H1 (cell line): ENCODE data around the gene IDUA. TPM values are rescaled to one million over a fixed set of nuclear protein-coding genes. Genes with fewer than 3 reads are reported as not detected.

Experiments used
- CTCF ChIA-PET: fragments of 300-600 bp; sonication (Branson Sonifier 250); formaldehyde crosslinking; loops from one replicate; lab custom pipeline; 2021; ENCODE audit not compliant: partially characterized antibody; lab: Charles Lee
- POLR2A ChIA-PET: fragments of 300-600 bp; sonication (Branson Sonifier 250); formaldehyde crosslinking; loops from one replicate; lab custom pipeline; 2021; ENCODE audit warnings: inconsistent platforms; ENCODE audit not compliant: partially characterized antibody; lab: Charles Lee
- DNase-seq, 2 experiments: peaks; one replicate each; pipeline versions ENCODE4 v3.0.0 to v3.0.0-alpha.2; 2010 to 2022; ENCODE audit warnings: low spot score in 2 of 2, low read depth in 1 of 2, mixed read lengths in 1 of 2
- FAIRE-seq: peaks from 2 replicates; lab custom pipeline; 2011; peaks lifted over from hg19 to GRCh38; lab: Jason Lieb, UNC
- H2AFZ ChIP-seq: 2 replicates; pipeline ENCODE4 v1.8.1; 2012; ENCODE audit warnings: low read length, inconsistent platforms
- H2AK5ac ChIP-seq: 2 replicates; pipeline ENCODE4 v1.6.1; 2013; ENCODE audit warnings: low read depth, low read length
- H2BK120ac ChIP-seq: replicated peaks from 2 replicates; pipeline ENCODE3; 2013; ENCODE audit warnings: low read depth, low read length, inconsistent platforms
- H2BK12ac ChIP-seq: 2 replicates; pipeline ENCODE4 v1.6.1; 2013; ENCODE audit warnings: low read depth, low read length
- H2BK15ac ChIP-seq: 2 replicates; pipeline ENCODE4 v1.6.1; 2013; ENCODE audit warnings: low read length
- H2BK20ac ChIP-seq: 2 replicates; pipeline ENCODE4 v1.6.1; 2013; ENCODE audit warnings: low read length
- H2BK5ac ChIP-seq: 2 replicates; pipeline ENCODE4 v1.6.1; 2013; ENCODE audit warnings: low read depth, low read length
- H3K14ac ChIP-seq: 2 replicates; pipeline ENCODE4 v1.6.1; 2013; ENCODE audit warnings: inconsistent platforms; ENCODE audit not compliant: insufficient read length
- H3K18ac ChIP-seq: 2 replicates; pipeline ENCODE4 v1.6.1; 2013; ENCODE audit warnings: low read length; ENCODE audit errors: extremely low read depth
- H3K23ac ChIP-seq: 2 replicates; pipeline ENCODE4 v1.6.1; 2013; ENCODE audit warnings: inconsistent platforms; ENCODE audit not compliant: insufficient read length
- H3K23me2 ChIP-seq: 2 replicates; pipeline ENCODE4 v1.6.1; 2013; ENCODE audit warnings: low read depth, low read length
- H3K27ac ChIP-seq: 2 replicates; pipeline ENCODE4 v1.6.1; 2011; ENCODE audit warnings: low read depth, low read length, inconsistent platforms
- H3K27me3 ChIP-seq, 4 experiments: replicated peaks in 1 of 4; 1 replicate in 1 of 4; 2 replicates in 3 of 4; pipeline versions ENCODE4 v1.6.1 to v1.8.1; 2011 to 2013; ENCODE audit warnings: low read length in 3 of 4, mild to moderate bottlenecking in 3 of 4, inconsistent platforms in 2 of 4, mixed read lengths in 2 of 4, moderate library complexity in 1 of 4; ENCODE audit not compliant: control insufficient read depth in 3 of 4, insufficient read depth in 3 of 4; ENCODE audit errors: extremely low read depth in 1 of 4
- H3K36me3 ChIP-seq, 4 experiments: 2 replicates each; pipeline versions ENCODE4 v1.6.1 to v1.8.1; 2011 to 2013; ENCODE audit warnings: mild to moderate bottlenecking in 4 of 4, low read length in 3 of 4, moderate library complexity in 2 of 4, control low read depth in 1 of 4, inconsistent platforms in 1 of 4; ENCODE audit not compliant: insufficient read depth in 4 of 4, control insufficient read depth in 2 of 4
- H3K4ac ChIP-seq: replicated peaks from 2 replicates; pipeline ENCODE3; 2013; ENCODE audit warnings: low read length, low read depth, mixed read lengths, inconsistent platforms; ENCODE audit not compliant: insufficient read length
- H3K4me1 ChIP-seq, 4 experiments: replicated peaks in 1 of 4; 1 replicate in 1 of 4; 2 replicates in 3 of 4; pipeline versions ENCODE4 v1.6.1 to v1.8.1; 2011 to 2013; ENCODE audit warnings: low read length in 3 of 4, inconsistent platforms in 2 of 4, mixed read lengths in 1 of 4; ENCODE audit not compliant: insufficient read depth in 4 of 4, control insufficient read depth in 3 of 4
- H3K4me2 ChIP-seq, 2 experiments: 2 replicates each; pipeline versions ENCODE4 v1.6.1 to v1.8.1; 2011 to 2013; ENCODE audit warnings: low read depth in 2 of 2, low read length in 2 of 2, control low read depth in 1 of 2, inconsistent platforms in 1 of 2, mild to moderate bottlenecking in 1 of 2; ENCODE audit not compliant: insufficient read depth in 1 of 2
- H3K4me3 ChIP-seq, 4 experiments: fragments of 200-600, 300-600 bp in 1 of 4; sonication (generic), shearing (Covaris generic), sonication (Bioruptor Twin) in 1 of 4; 2 replicates each; pipeline versions ENCODE4 v1.5.1 to v1.8.1; 2011 to 2016; ENCODE audit warnings: low read length in 4 of 4, low read depth in 3 of 4, control low read depth in 2 of 4, inconsistent platforms in 2 of 4, mild to moderate bottlenecking in 2 of 4, mixed read lengths in 1 of 4, moderate library complexity in 1 of 4; ENCODE audit not compliant: insufficient read depth in 2 of 4; ENCODE audit errors: extremely low read depth in 1 of 4
- H3K56ac ChIP-seq: replicated peaks from 2 replicates; pipeline ENCODE3; 2013; ENCODE audit warnings: low read depth, mild to moderate bottlenecking, mixed read lengths, low read length, inconsistent platforms; ENCODE audit not compliant: insufficient read length
- H3K79me1 ChIP-seq: 2 replicates; pipeline ENCODE4 v1.6.1; 2013; ENCODE audit warnings: low read depth, low read length, control low read depth
- H3K79me2 ChIP-seq, 2 experiments: 2 replicates each; pipeline versions ENCODE4 v1.6.1 to v1.8.1; 2012 to 2013; ENCODE audit warnings: low read length in 2 of 2, mild to moderate bottlenecking in 2 of 2, inconsistent platforms in 1 of 2; ENCODE audit not compliant: insufficient read depth in 2 of 2, control insufficient read depth in 1 of 2
- H3K9ac ChIP-seq, 4 experiments: replicated peaks in 1 of 4; 1 replicate in 1 of 4; 2 replicates in 3 of 4; pipeline versions ENCODE4 v1.6.1 to v1.8.1; 2011 to 2013; ENCODE audit warnings: low read depth in 3 of 4, low read length in 3 of 4, control low read depth in 2 of 4, mild to moderate bottlenecking in 2 of 4, moderate library complexity in 2 of 4, inconsistent platforms in 1 of 4; ENCODE audit errors: extremely low read depth in 1 of 4
- H3K9me3 ChIP-seq, 2 experiments: 2 replicates each; pipeline versions ENCODE4 v1.6.1 to v1.8.1; 2012 to 2013; ENCODE audit warnings: mild to moderate bottlenecking in 2 of 2, moderate library complexity in 2 of 2, control low read depth in 1 of 2, inconsistent platforms in 1 of 2, low read depth in 1 of 2, low read length in 1 of 2, mixed read lengths in 1 of 2; ENCODE audit not compliant: insufficient read depth in 2 of 2
- H4K20me1 ChIP-seq, 2 experiments: replicated peaks in 1 of 2; 2 replicates each; pipeline versions ENCODE3 to v1.8.1; 2011 to 2013; ENCODE audit warnings: inconsistent platforms in 2 of 2, low read length in 2 of 2, mild to moderate bottlenecking in 1 of 2; ENCODE audit not compliant: insufficient read depth in 2 of 2, control insufficient read depth in 1 of 2
- H4K5ac ChIP-seq: 2 replicates; pipeline ENCODE4 v1.6.1; 2013; ENCODE audit warnings: low read length, low read depth, mixed read lengths, inconsistent platforms; ENCODE audit not compliant: insufficient read length
- H4K8ac ChIP-seq: 2 replicates; pipeline ENCODE4 v1.8.0; 2013; ENCODE audit warnings: mild to moderate bottlenecking, moderate library complexity, low read length, inconsistent platforms; ENCODE audit not compliant: insufficient read depth; ENCODE audit errors: extremely low read depth
- H4K91ac ChIP-seq: replicated peaks from 2 replicates; pipeline ENCODE3; 2013; ENCODE audit warnings: low read length, mixed read lengths, inconsistent platforms; ENCODE audit not compliant: insufficient read length
- CBX8 ChIP-seq: fragments of 300-800, 300-1000 bp; sonication (generic); IDR thresholded peaks from 2 replicates; pipeline ENCODE4 v1.7.1; 2016; ENCODE audit warnings: low read depth, low read length, borderline replicate concordance
- CREB1 ChIP-seq: IDR thresholded peaks from 2 replicates; pipeline ENCODE4 v1.6.1; 2012; ENCODE audit warnings: inconsistent platforms
- EZH2 ChIP-seq: fragments of 200-600 bp; sonication (generic); IDR thresholded peaks from 2 replicates; pipeline ENCODE4 v1.7.1; 2012; ENCODE audit warnings: low read depth, mild to moderate bottlenecking, moderate library complexity, low read length, inconsistent platforms; ENCODE audit not compliant: severe bottlenecking
- GABPA ChIP-seq: IDR thresholded peaks from 2 replicates; pipeline ENCODE4 v1.6.1; 2011; ENCODE audit warnings: mild to moderate bottlenecking, low read length, moderate library complexity, borderline replicate concordance; ENCODE audit not compliant: insufficient read depth
- RAD21 ChIP-seq, 2 experiments: IDR thresholded peaks in 1 of 2; conservative IDR thresholded peaks in 1 of 2; 2 replicates each; pipeline ENCODE4 v1.6.1; 2011; ENCODE audit warnings: low read depth in 2 of 2, low read length in 2 of 2, improper control_type of control experiment in 1 of 2, inconsistent platforms in 1 of 2, mild to moderate bottlenecking in 1 of 2, moderate library complexity in 1 of 2
- RFX5 ChIP-seq: IDR thresholded peaks from 2 replicates; pipeline ENCODE4 v1.6.1; 2011; ENCODE audit warnings: low read depth, low read length, improper control_type of control experiment, borderline replicate concordance
- TBP ChIP-seq: IDR thresholded peaks from 2 replicates; pipeline ENCODE4 v1.6.1; 2011; ENCODE audit warnings: low read depth, low read length, improper control_type of control experiment
- WGBS, 2 experiments: shearing (Covaris generic) in 1 of 2; methylation state at CpG; one replicate each; pipeline versions ENCODE4 v1.1.6 to v1.1.7; 2013 to 2015; ENCODE audit warnings: low lambda C conversion rate in 2 of 2, mixed read lengths in 2 of 2, inconsistent platforms in 1 of 2, low coverage in 1 of 2, missing lambda C conversion rate in 1 of 2; ENCODE audit not compliant: insufficient replicate concordance in 2 of 2, insufficient coverage in 1 of 2, insufficient read length in 1 of 2; ENCODE audit errors: extremely low coverage in 1 of 2, missing lambda C conversion rate in 1 of 2; 5-methylcytosine and 5-hydroxymethylcytosine counted together
- polyA plus RNA-seq, 7 experiments: library from polyadenylated mRNA; depleted of rRNA in 3 of 7; stranded (reverse) in 5 of 7; unstranded in 2 of 7; fragments of >200 nt in 5 of 7; fragments of 200-250 nt in 2 of 7; gene quantifications; 1 replicate in 5 of 7; 2 replicates in 1 of 7; 4 replicates in 1 of 7; pipeline versions ENCODE4 v1.2.1 to v1.2.3, GENCODE V29; 2011 to 2013; ENCODE audit warnings: missing spikeins in 2 of 7, mixed read lengths in 2 of 7
- total RNA-seq: library from RNA; stranded (reverse); fragmentation: NEBNext Ultra II Directional; extraction: Animal tissue kit (Norgen Biotek cat#: 25700); gene quantifications from 2 replicates; pipeline ENCODE4 v1.2.1, GENCODE V29; 2021
- TF ChIP-seq, protein P1 (sequence below), 3 experiments: IDR thresholded peaks; 1 replicate in 2 of 3; 2 replicates in 1 of 3; pipeline versions ENCODE4 v1.5.1 to v1.6.1; 2011; ENCODE audit warnings: low read length in 3 of 3, mild to moderate bottlenecking in 3 of 3, inconsistent platforms in 2 of 3, low read depth in 1 of 3, moderate library complexity in 1 of 3; ENCODE audit not compliant: insufficient read depth in 1 of 3; ENCODE audit errors: control extremely low read depth in 1 of 3

The IDUA gene
- total and polyA plus RNA-seq, 2 of the 8 experiments (the other 6 are each of a cell fraction or from before 2014, with no cell fraction given) = 2.8 to 4.8 TPM

GRCh38 chr4:972651-973424 lies 14.0 kb upstream of the IDUA start:
- Histone ChIP-seq H2BK120ac (no peak overlapping the region), H4K91ac (no peak overlapping the region), H2BK12ac (no peak overlapping the region), H3K79me1 (no peaks in the 10 kb centered on the region), H3K27ac (no peak overlapping the region), H3K4me1 (peaks cover 0 to 9% (median 4%) of the 10 kb centered on the region in 4 experiments; a peak in 3 of 7 replicates), H3K56ac (no peak overlapping the region), H4K8ac (0 out of 2 replicates have a peak overlapping the region, but pooled peaks have one; percentile 46), H3K9me3 (peaks cover 5 to 11% of the 10 kb centered on the region in 2 experiments; a peak in 1 of 4 replicates), H2BK20ac (no peak overlapping the region), H2AK5ac (no peak overlapping the region), H3K14ac (no peak overlapping the region), H4K5ac (peak overlapping the region; percentile 43), H3K79me2 (no peaks in the 10 kb centered on the region), H3K9ac (peak overlapping the region in 1 of 4 experiments; percentile 65; a peak in 1 of 7 replicates), H2BK5ac (no peak overlapping the region), H2BK15ac (no peak overlapping the region), H3K36me3 (no peaks in the 10 kb centered on the region), H2AFZ (no peak overlapping the region; the same call in 1 of the 2 replicates), H3K4me3 (peak overlapping the region; percentile 51 to 80 (median 64)), H3K4ac (no peak overlapping the region), H3K23ac (no peak overlapping the region), H3K18ac (no peak overlapping the region), H3K4me2 (peak overlapping the region; percentile 77 to 95), H3K23me2 (peaks cover 7% of the 10 kb centered on the region; the same call in 1 of the 2 replicates), H4K20me1 (peaks cover 6 to 17% of the 10 kb centered on the region in 2 experiments), H3K27me3 (peaks cover 7 to 37% (median 29%) of the 10 kb centered on the region in 4 experiments; a peak in 6 of 7 replicates)
- ChIA-PET POLR2A (no interaction called here), CTCF (no interaction called here)
- WGBS, 2 experiments = 1% methylated on average over 30 of the region's 65 CpGs; no CpG with 5 or more reads in 1 of the 2 experiments
- FAIRE-seq (no peak), DNase-seq (peak in 1 of 2 experiments; percentile 78)
- peak; percentile 54; the same call in 1 of the 2 replicates for TF ChIP-seq GABPA
- peak; percentile 43 for TF ChIP-seq EZH2
- TF ChIP-seq TBP = no peak
- no peak for TF ChIP-seq CREB1
- TF ChIP-seq RFX5 = no peak
- TF ChIP-seq, protein P1, sequence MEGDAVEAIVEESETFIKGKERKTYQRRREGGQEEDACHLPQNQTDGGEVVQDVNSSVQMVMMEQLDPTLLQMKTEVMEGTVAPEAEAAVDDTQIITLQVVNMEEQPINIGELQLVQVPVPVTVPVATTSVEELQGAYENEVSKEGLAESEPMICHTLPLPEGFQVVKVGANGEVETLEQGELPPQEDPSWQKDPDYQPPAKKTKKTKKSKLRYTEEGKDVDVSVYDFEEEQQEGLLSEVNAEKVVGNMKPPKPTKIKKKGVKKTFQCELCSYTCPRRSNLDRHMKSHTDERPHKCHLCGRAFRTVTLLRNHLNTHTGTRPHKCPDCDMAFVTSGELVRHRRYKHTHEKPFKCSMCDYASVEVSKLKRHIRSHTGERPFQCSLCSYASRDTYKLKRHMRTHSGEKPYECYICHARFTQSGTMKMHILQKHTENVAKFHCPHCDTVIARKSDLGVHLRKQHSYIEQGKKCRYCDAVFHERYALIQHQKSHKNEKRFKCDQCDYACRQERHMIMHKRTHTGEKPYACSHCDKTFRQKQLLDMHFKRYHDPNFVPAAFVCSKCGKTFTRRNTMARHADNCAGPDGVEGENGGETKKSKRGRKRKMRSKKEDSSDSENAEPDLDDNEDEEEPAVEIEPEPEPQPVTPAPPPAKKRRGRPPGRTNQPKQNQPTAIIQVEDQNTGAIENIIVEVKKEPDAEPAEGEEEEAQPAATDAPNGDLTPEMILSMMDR (IDR thresholded peaks at IDR 0.05; ENCODE audit: control extremely low read depth in 1 of 3, insufficient read depth in 1 of 3, low read depth in 1 of 3, low read length in 3 of 3) = no peak
- no peak for TF ChIP-seq CBX8
- TF ChIP-seq RAD21 (IDR thresholded peaks at IDR 0.05 in 1 of 2, conservative IDR thresholded peaks at IDR 0.05 in 1 of 2; ENCODE audit: low read depth in 2 of 2, low read length in 2 of 2) = no peak
